NOMO-1 (cell line): ENCODE results near the gene TRIM2.
"Not testable (repeated sequence)": the region's sequence is repeated elsewhere in the genome, so short reads cannot be mapped to it uniquely, and the experiment has no call there.

ENCODE experiments used
- DNase-seq, 2 experiments: peaks; one replicate each; lab custom pipeline; 2025; ENCODE audit not compliant: unreplicated experiment in 2 of 2; lab: John Stamatoyannopoulos, UW

TRIM2 gene

DNA sequence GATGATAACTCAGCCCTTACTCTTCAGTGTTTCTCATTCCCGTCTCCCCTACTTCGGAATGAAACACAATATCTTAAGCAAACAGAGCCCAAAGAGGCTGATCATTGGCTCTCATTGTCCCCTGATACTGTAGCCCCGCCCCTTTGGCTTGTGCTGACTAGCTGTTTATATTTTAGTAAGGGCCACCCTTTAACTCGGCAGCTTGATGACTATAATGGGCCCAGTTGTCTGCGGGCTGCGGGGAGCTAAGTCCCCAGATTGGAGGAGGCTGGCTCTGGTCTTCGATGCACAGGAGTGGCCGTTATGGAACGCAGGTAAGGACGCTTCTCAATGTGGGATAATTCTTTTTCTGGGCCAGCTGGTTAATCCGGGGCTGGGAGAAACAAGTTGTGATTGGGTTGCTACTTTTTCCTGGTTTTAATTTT, at the start of gene TRIM2:
Gene TRIM2 (plus strand): TSS at position 197 of the 425 bp plus-strand sequence. CDS start 88 bp downstream, at position 285.
- DNase-seq, result no peak

- DNase-seq, result no peak
Observed at GRCh38 chr4:153155686-153156085, 48.6 kb upstream of the TRIM2 start.

GRCh38 chr4:153156263-153156662, 48.0 kb upstream of the TRIM2 start:
- peak; percentile 51 to 60 for DNase-seq

DNA sequence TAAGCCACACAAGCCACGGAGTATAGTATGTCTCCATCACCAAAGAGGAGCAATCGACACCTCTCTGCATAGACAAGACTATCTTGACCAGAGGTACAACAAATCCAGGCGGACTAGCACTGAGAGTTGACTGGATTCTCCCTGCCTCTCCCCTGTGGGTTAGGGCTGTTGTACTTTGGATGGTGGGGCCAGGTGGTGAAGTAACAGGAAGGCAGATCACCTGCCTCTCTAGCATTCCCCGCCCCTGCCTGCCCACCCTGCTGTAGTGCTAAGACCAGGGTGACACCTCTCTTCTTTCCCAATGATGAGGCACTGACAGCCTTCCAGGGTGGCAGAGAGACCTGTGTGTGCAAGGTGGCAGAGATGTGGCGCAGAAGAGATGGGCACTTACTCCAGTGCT, 47.5 kb upstream of the TRIM2 start:
- DNase-seq, result no peak

DNA sequence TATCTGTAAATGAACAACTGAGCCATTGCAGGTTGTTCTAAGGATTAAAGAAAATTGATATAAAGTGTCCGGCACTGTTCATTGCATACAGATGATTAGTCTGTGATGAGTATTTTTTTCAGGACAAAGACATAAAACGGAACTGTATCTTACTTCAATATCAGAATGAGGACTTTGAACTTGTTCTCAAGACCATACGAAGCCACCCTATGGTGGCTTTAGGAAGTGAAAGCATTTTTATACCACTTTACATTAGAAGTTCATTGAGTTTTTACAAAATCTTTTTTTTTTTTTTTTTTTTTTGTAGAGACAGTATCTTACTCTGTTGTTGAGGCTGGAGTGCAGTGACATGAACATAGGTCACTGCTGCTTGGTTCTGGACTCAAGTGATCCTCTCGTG, 45.2 kb upstream of the TRIM2 start:
- DNase-seq, result peak; percentile 20 to 83

GRCh38 chr4:153159728-153160221, 44.5 kb upstream of the TRIM2 start:
- peak; percentile 40 to 87 for DNase-seq

GRCh38 chr4:153160821-153161220, 43.4 kb upstream of the TRIM2 start:
- DNase-seq, result no peak

- no peak for DNase-seq
Observed at GRCh38 chr4:153161226-153161963, 42.8 kb upstream of the TRIM2 start.

DNA sequence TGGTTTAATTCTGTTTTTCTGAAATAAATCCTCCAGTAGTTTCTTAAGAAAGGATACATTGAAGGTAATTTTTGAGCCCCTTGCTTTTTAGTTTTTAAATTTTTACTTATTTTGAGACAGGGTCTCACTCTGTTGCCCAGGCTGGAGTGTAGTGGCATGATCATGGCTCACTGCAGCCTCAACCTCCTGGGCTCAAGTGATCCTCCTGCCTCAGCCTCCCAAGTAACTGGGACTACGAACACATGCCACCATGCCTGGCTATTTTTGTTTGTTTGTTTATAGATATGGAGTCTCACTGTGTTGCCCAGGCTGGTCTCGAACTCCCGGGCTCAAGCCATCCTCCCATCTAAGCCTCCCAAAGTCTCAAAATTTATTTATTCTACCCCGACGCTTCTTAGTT, 39.0 kb upstream of the TRIM2 start:
- not testable (repeated sequence) for DNase-seq

- no peak for DNase-seq
Observed at GRCh38 chr4:153166716-153167501, 37.3 kb upstream of the TRIM2 start.

DNA sequence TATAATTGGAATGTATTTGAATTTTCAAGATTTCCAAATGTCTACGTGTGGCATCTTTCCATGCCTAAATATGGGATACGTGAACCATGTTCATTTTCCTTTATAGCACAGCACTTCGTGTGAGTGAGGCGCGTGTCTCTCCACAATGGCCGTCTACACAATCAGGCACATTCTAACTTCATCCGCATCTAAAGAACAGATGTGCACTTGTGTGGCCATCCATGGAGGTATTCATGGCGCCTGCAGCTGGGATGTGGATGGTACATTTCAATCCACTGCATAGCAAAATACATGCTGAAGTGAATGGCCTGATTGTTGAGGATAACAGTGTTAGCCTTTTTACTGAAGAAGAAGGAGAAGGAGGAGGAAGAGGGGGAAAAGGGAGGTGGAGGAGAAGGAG, 34.5 kb upstream of the TRIM2 start:
- no peak for DNase-seq

DNA sequence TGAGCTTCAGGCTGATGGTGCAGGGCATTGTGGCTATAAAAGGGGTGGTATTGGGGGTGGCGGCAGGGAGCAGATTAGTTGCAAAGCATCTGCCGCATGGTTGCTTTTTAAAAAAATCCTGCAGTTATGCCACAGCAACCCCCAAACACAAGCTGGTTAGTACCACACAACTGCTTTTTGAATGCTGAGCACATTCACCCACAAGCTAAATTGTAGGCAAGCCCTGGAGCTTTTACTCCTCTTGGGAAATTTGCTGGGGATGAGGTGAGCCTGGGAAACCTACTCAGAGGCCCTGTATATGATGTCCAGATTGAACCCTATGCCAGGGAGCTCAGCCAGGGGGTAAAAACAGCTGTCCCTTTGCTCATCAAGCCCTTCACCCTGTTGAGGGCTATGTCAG, 33.8 kb upstream of the TRIM2 start:
- DNase-seq, result no peak

DNA sequence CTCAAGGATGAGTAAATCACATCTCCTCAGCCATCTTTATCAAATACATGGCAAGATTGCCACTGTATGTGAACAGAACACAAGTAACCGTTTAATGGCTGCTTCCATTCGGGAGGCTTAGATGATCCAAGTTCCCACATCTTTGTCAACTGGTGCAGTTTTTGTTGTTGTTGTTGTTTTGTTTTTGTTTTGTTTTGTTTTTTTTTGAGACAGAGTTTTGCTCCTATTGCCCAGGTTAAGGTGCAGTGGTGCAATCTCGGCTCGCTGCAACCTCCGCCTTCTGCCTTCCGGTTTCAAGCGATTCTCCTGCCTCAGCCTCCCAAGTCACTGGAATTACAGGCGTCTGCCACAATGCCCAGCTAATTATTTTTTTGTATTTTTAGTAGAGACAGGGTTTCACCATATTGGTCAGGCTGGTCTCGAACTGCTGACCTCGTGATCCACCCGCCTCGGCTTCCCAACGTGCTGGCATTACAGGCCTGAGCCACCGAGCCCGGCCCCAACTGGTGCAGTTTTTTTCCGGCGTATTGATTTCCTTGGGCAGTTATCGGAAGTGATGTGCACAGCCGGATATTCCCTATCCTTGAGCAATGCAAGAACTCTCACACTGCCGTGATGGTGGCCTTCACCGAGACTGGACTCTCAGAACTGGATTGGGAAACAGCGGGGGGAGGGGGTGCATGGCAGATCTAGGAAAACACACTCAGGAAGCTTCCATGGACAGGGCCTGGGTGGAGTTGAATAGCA, 29.2 kb upstream of the TRIM2 start:
- DNase-seq, result no peak

DNA sequence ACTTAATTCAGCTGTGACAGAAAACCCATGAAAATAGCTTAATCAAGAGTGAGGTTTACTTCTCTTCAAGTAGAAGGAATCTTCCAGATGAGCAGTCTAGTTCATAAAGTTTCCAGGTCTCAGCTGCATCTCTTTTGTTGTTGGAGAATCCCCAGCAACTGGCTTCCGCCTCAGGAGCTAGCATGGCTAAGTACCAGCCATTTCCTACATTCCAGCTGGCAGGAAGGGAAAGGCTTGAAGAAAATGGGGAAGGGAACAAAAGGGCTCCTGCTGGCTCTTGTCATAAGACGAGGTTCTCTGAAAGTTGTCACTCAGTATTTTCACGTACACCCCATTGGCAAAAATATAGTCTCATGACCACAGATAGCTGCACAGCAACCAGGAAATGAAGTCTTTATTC, 27.3 kb upstream of the TRIM2 start:
- DNase-seq, result no peak

- no peak for DNase-seq
Observed at GRCh38 chr4:153177841-153178240, 26.4 kb upstream of the TRIM2 start.

DNA sequence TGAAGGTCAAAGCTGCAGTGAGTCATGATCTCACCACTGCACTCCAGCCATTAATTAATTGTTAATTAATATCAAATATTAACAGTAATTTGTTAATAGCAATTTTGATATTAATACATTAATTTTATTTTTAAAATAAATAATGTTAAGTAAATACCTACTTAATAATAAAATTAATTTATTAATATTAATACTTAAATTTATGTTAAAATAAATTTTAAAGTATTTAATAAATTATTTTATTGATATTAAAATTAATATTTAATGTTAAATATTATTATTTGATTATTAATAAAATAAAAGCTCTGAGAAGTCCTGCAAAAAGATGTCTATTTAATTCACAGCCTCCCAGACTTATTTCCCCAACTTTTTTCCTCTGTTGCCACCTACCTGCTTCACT, 25.1 kb upstream of the TRIM2 start:
- no peak for DNase-seq

DNA sequence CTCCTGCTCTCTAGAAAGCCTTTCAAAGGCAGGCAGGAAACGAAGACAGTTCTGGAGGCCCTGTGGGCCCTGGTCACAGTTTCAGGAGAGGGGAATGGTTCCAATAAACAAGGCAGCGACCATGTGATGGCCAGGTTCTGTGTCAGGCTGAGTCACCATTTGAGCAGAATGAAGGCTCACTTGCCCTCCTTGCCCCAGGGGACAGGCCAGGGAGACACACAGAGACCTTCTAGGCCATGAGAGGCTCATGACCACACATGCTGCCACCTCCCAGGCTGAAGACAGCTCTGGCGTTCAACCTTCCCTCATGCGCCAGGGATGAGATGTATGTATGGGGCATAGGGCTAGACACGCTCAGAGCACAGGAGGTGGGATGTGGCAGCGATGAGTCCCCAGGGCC, 22.9 kb upstream of the TRIM2 start:
- no peak for DNase-seq

DNA sequence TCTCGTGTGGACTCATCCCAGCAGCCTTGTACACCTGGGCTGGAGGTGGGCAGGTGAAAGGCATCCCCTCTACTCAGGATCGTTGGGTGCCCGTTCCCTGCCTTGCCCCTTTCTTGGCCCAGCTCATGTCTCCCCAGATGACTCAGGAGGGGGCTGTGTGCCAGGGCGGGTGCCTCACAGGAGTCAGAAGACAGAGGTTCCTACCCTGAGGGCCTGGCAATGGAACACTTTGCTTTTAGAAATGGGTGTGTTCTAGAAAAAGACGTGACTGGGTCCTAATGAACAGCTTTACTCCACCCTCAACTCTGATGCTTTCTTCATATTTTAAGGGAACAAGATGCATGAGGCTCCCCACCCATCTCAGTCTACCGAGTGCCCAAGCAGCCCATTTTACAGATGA, 22.5 kb upstream of the TRIM2 start:
- DNase-seq, result no peak

GRCh38 chr4:153183146-153183545, 21.1 kb upstream of the TRIM2 start:
- no peak for DNase-seq

DNA sequence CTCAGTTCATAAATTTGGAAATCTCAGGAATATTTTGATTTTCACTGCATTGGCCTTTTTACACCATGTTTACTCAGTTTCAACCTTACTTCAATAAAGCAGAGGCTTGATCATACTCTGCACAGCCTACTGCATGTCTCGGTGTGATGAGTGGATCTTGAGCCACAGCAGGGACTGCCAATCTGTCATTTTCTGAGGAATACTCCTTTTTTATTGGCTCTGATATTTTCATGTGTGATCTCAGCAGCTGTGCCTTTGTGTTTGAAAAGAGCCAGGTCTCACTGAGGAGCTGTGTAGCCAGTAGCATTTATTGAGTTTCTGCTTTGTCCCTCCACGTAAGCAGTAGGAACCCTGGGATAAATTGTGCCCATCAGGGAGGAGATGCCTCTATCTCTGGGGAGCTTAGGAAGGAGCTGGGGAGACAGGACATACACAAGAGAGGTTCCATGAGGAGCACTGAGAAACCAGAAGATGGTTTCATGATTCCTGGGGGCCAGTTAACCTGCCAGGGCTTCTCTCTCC, 18.9 kb upstream of the TRIM2 start:
- DNase-seq, result no peak
